HCT116 (cell line): ENCODE data around the gene GPSM3. TPM values are rescaled to one million over a fixed set of nuclear protein-coding genes. Genes with fewer than 3 reads are reported as not detected.

Experiments
- ATAC-seq: fragments of 200-7000 bp; cut with Tn5 transposase; 2 replicates; pipeline ENCODE4 v1.9.1; 2020; ENCODE audit warnings: mild to moderate bottlenecking, moderate library complexity
- BruUV-seq: library from RNA; stranded (reverse); fragments of 400-500 nt; replicated peaks from 2 replicates; lab custom pipeline; 2021; lab: Mats Ljungman, UMichigan
- CTCF ChIA-PET: fragments of 300-600 bp; sonication (Branson Sonifier 250); formaldehyde crosslinking; loops from one replicate; lab custom pipeline; 2021; ENCODE audit warnings: antibody characterized with exemption; lab: Charles Lee
- POLR2A ChIA-PET: fragments of 300-600, 350-600 bp; sonication (Branson Sonifier 250); formaldehyde crosslinking; loops from one replicate; lab custom pipeline; 2021; ENCODE audit warnings: antibody characterized with exemption; lab: Charles Lee
- RAD21 ChIA-PET, 2 experiments: fragments of 300-600 bp; sonication (Branson Sonifier 250); formaldehyde crosslinking; loops; one replicate each; lab custom pipeline; 2023; ENCODE audit warnings: low total read pairs in 2 of 2; ENCODE audit not compliant: uncharacterized antibody in 2 of 2, unreplicated experiment in 2 of 2, low non-redundant PET in 1 of 2; lab: Charles Lee
- DNase-seq: peaks from one replicate; pipeline ENCODE4 v3.0.0-alpha.2; 2010; ENCODE audit warnings: low read depth, low spot score
- H2AFZ ChIP-seq: fragments of 200-600 bp; shearing (Covaris generic), sonication (generic); 2 replicates; pipeline ENCODE4 v1.6.1; 2017; ENCODE audit warnings: low read depth, mixed run types, mixed read lengths, antibody characterized with exemption, low read length; ENCODE audit not compliant: poor library complexity, severe bottlenecking
- H3K27ac ChIP-seq: 2 replicates; pipeline ENCODE4 v1.5.1; 2012; ENCODE audit warnings: low read depth, low read length
- H3K27me3 ChIP-seq: fragments of 200-600 bp; sonication (generic); 2 replicates; pipeline ENCODE4 v1.6.1; 2016; ENCODE audit warnings: mixed run types, low read length, mixed read lengths; ENCODE audit not compliant: insufficient read depth
- H3K36me3 ChIP-seq, 2 experiments: fragments of 200-500 bp in 1 of 2; fragments of 200-600 bp in 1 of 2; sonication (Bioruptor generic) in 1 of 2; sonication (generic) in 1 of 2; 2 replicates each; pipeline versions ENCODE4 v1.5.1 to v1.6.1; 2014 to 2016; ENCODE audit warnings: low read length in 2 of 2, inconsistent platforms in 1 of 2, mixed read lengths in 1 of 2, mixed run types in 1 of 2; ENCODE audit not compliant: insufficient read depth in 2 of 2, control insufficient read depth in 1 of 2
- H3K4me1 ChIP-seq, 2 experiments: fragments of 200-600 bp in 1 of 2; sonication (generic) in 1 of 2; 2 replicates each; pipeline versions ENCODE4 v1.5.1 to v1.6.1; 2012 to 2017; ENCODE audit warnings: low read length in 2 of 2, inconsistent platforms in 1 of 2, mild to moderate bottlenecking in 1 of 2, mixed read lengths in 1 of 2, mixed run types in 1 of 2, moderate library complexity in 1 of 2; ENCODE audit not compliant: insufficient read depth in 2 of 2, control insufficient read depth in 1 of 2
- H3K4me2 ChIP-seq: fragments of 200-600 bp; sonication (generic); 2 replicates; pipeline ENCODE4 v1.6.1; 2017; ENCODE audit warnings: mixed run types, low read length, mixed read lengths
- H3K4me3 ChIP-seq, 2 experiments: fragments of 200-600 bp in 1 of 2; sonication (generic) in 1 of 2; replicated peaks in 1 of 2; 2 replicates each; pipeline ENCODE4 v1.5.1; 2011 to 2016; ENCODE audit warnings: low read length in 2 of 2, control low read depth in 1 of 2, low read depth in 1 of 2, mild to moderate bottlenecking in 1 of 2, mixed read lengths in 1 of 2, mixed run types in 1 of 2
- H3K79me2 ChIP-seq: fragments of 200-600 bp; sonication (generic); 2 replicates; pipeline ENCODE4 v1.6.1; 2017; ENCODE audit warnings: mild to moderate bottlenecking, mixed run types, low read length, moderate library complexity, mixed read lengths; ENCODE audit not compliant: insufficient read depth
- H3K9ac ChIP-seq: fragments of 200-600 bp; sonication (generic); 2 replicates; pipeline ENCODE4 v1.6.1; 2016; ENCODE audit warnings: low read length, mixed read lengths
- H3K9me2 ChIP-seq: fragments of 200-600 bp; sonication (generic), shearing (Covaris generic); 2 replicates; pipeline ENCODE4 v1.6.1; 2017; ENCODE audit warnings: mixed run types, mild to moderate bottlenecking, moderate library complexity; ENCODE audit not compliant: insufficient read depth
- H3K9me3 ChIP-seq, 2 experiments: fragments of 200-500 bp in 1 of 2; fragments of 200-600 bp in 1 of 2; sonication (Bioruptor generic) in 1 of 2; sonication (generic) in 1 of 2; 2 replicates each; pipeline ENCODE4 v1.6.1; 2014 to 2017; ENCODE audit warnings: low read length in 2 of 2, mixed read lengths in 2 of 2, inconsistent platforms in 1 of 2, low read depth in 1 of 2, mild to moderate bottlenecking in 1 of 2, mixed run types in 1 of 2, moderate library complexity in 1 of 2; ENCODE audit not compliant: control insufficient read depth in 1 of 2, insufficient read depth in 1 of 2
- H4K20me1 ChIP-seq: fragments of 200-600 bp; sonication (generic), shearing (Covaris generic); 2 replicates; pipeline ENCODE4 v1.6.1; 2017; ENCODE audit warnings: mixed run types, mild to moderate bottlenecking, moderate library complexity; ENCODE audit not compliant: insufficient read depth
- ATF3 ChIP-seq: IDR thresholded peaks from 2 replicates; pipeline ENCODE4 v1.6.1; 2012
- CBX3 ChIP-seq: IDR thresholded peaks from 2 replicates; pipeline ENCODE4 v1.6.1; 2012; ENCODE audit warnings: low read depth
- CEBPB ChIP-seq: IDR thresholded peaks from 2 replicates; pipeline ENCODE4 v1.6.1; 2012; ENCODE audit warnings: low read depth
- ELF1 ChIP-seq: IDR thresholded peaks from 2 replicates; pipeline ENCODE4 v1.6.1; 2012; ENCODE audit warnings: low read depth, borderline replicate concordance
- EZH2 ChIP-seq: fragments of 200-600 bp; sonication (generic); IDR thresholded peaks from 2 replicates; pipeline ENCODE4 v1.6.1; 2017; ENCODE audit warnings: antibody characterized with exemption, mixed run types
- EZH2phosphoT487 ChIP-seq: fragments of 200-600 bp; IDR thresholded peaks from 2 replicates; pipeline ENCODE4 v1.6.1; 2018; ENCODE audit warnings: antibody characterized with exemption, borderline replicate concordance
- POLR2A ChIP-seq: IDR thresholded peaks from 2 replicates; pipeline ENCODE4 v1.7.0; 2011; ENCODE audit warnings: borderline replicate concordance; ENCODE audit not compliant: insufficient read depth, insufficient read length; ENCODE audit errors: extremely low read depth
- POLR2AphosphoS5 ChIP-seq: IDR thresholded peaks from 2 replicates; pipeline ENCODE4 v1.6.1; 2011; ENCODE audit warnings: mild to moderate bottlenecking, low read depth, low read length, moderate library complexity
- REST ChIP-seq: IDR thresholded peaks from 2 replicates; pipeline ENCODE4 v1.6.1; 2012; ENCODE audit warnings: low read depth
- SP1 ChIP-seq: IDR thresholded peaks from 2 replicates; pipeline ENCODE4 v1.6.1; 2012; ENCODE audit warnings: low read depth
- YY1 ChIP-seq: IDR thresholded peaks from 2 replicates; pipeline ENCODE4 v1.6.1; 2011; ENCODE audit warnings: low read length, low read depth, moderate library complexity, mild to moderate bottlenecking; ENCODE audit not compliant: insufficient replicate concordance; ENCODE audit errors: extremely low read depth
- ZBTB33 ChIP-seq: IDR thresholded peaks from 2 replicates; pipeline ENCODE4 v1.6.1; 2011; ENCODE audit warnings: mild to moderate bottlenecking, low read length, moderate library complexity; ENCODE audit not compliant: insufficient replicate concordance; ENCODE audit errors: extremely low read depth
- ZFX ChIP-seq: fragments of 450-650 bp; IDR thresholded peaks from 2 replicates; pipeline ENCODE4 v1.6.1; 2017
- ZNF274 ChIP-seq: fragments of 200-500 bp; sonication (Bioruptor generic); IDR thresholded peaks from 2 replicates; pipeline ENCODE4 v1.6.1; 2014; ENCODE audit warnings: mild to moderate bottlenecking, low read depth, low read length, inconsistent platforms
- intact Hi-C: fragments of 100-400 bp; cut with micrococcal nuclease; formaldehyde crosslinking; loops from 2 replicates; pipeline ENCODE4 v1.10.0; 2022
- total RNA-seq: library from RNA; stranded (reverse); gene quantifications from one replicate; pipeline ENCODE4 v1.2.1, GENCODE V29; 2021; ENCODE audit not compliant: unreplicated experiment
- TF ChIP-seq, protein P1 (sequence below), 3 experiments: fragments of 200-600 bp in 1 of 3; sonication (generic) in 1 of 3; IDR thresholded peaks in 2 of 3; conservative IDR thresholded peaks in 1 of 3; 2 replicates each; pipeline ENCODE4 v1.5.1; 2012 to 2017; ENCODE audit warnings: low read depth in 2 of 3, low read length in 2 of 3, antibody characterized with exemption in 1 of 3, borderline replicate concordance in 1 of 3, control low read depth in 1 of 3, mild to moderate bottlenecking in 1 of 3, mixed read lengths in 1 of 3, mixed run types in 1 of 3, moderate library complexity in 1 of 3; ENCODE audit not compliant: insufficient read depth in 1 of 3
- TF ChIP-seq, protein P2 (sequence below): IDR thresholded peaks from 2 replicates; pipeline ENCODE4 v1.6.1; 2012

Gene GPSM3
- total RNA-seq, 1 experiment from 2014 or later, result 1.2 TPM

DNA sequence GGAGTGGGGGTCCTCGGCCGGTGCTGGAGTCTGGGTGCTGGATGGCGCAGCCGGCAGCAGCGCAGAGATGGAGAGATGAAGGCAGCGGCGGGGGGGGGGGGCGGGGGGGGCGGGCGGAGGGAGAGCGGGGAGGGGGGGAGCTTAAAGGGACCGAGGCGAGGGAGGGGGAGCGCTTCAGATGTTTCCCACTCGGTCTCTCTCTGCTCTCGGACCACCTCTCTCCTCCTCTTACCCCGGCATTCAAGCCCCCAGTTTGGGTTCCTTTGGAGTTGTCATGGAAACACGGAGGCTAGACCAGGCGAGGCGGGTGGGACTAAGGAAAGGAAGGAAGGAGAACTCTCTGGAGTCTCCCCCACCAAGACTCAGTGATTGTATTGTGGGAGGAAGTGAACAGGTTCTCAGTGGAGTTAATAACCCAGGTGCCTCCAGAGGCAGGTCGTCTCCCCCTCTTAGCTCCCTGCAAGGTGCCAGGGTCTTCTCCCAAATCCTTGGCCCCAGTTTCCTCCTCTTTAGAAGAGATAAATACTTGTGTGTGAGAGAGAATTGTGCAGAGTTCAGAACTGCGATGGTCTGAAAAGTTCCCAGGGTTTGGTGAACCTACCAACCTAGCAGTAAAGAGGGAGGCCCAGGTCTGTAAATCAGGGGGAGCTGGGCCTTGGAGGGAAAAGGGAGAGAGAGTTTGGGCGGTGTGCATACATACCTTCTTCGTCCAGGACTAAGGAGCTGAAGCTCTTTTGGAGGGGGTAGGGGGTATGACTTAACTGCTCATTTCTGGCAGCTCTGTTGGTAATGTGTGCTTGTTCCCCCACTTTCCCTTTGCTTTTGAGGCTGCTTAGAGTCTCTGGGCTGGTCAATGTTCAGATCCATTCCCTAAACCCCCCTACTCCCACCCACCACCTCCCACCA lies 40.3 kb downstream of the GPSM3 start, which contains the start of gene PRRT1:
Gene PRRT1 (minus strand): TSS at position 77 of the 906 bp plus-strand sequence. CDS start 112 bp downstream, outside the sequence.
- ChIA-PET CTCF (interaction anchor here (0.7 kb wide), 1 partner anchor 716 kb away, joined by 4 read pairs; no protein-coding TSS in a partner anchor), POLR2A (interaction anchor here (0.9 to 1.1 kb wide), 2 partner anchors 24 to 25 kb away, joined by 3 read pairs; partner anchors contain the start of gene ATF6B), RAD21 (no interaction called here)
- intact Hi-C loops, result no loop called here
- ATAC-seq, result no peak
- H3K27me3 ChIP-seq, result no peaks in the 10 kb centered on the region
- H3K9me3 ChIP-seq, result no peaks in the 10 kb centered on the region
- peak within 1 kb of the TSS; percentile 95 for H3K4me2 ChIP-seq
- H3K9ac ChIP-seq, result peak within 1 kb of the TSS; percentile 93
- no peaks in the 10 kb centered on the region for H3K9me2 ChIP-seq
- no peak within 1 kb of the TSS for H2AFZ ChIP-seq
- H3K4me3 ChIP-seq, result peak within 1 kb of the TSS; percentile 93 to 95
- no peaks in the 10 kb centered on the region for H4K20me1 ChIP-seq
- BruUV-seq, result no TSS peak
- DNase-seq, result no peak
- peaks cover 0 to 6% of the 10 kb centered on the region in 2 experiments; a peak in 1 of 4 replicates for H3K36me3 ChIP-seq
- H3K27ac ChIP-seq, result peak within 1 kb of the TSS; percentile 98
- H3K4me1 ChIP-seq, result peaks cover 12 to 25% of the 10 kb centered on the region in 2 experiments
- peaks cover 16% of the 10 kb centered on the region for H3K79me2 ChIP-seq
- TF ChIP-seq, protein P1, sequence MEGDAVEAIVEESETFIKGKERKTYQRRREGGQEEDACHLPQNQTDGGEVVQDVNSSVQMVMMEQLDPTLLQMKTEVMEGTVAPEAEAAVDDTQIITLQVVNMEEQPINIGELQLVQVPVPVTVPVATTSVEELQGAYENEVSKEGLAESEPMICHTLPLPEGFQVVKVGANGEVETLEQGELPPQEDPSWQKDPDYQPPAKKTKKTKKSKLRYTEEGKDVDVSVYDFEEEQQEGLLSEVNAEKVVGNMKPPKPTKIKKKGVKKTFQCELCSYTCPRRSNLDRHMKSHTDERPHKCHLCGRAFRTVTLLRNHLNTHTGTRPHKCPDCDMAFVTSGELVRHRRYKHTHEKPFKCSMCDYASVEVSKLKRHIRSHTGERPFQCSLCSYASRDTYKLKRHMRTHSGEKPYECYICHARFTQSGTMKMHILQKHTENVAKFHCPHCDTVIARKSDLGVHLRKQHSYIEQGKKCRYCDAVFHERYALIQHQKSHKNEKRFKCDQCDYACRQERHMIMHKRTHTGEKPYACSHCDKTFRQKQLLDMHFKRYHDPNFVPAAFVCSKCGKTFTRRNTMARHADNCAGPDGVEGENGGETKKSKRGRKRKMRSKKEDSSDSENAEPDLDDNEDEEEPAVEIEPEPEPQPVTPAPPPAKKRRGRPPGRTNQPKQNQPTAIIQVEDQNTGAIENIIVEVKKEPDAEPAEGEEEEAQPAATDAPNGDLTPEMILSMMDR (IDR thresholded peaks at IDR 0.05 in 2 of 3, conservative IDR thresholded peaks at IDR 0.05 in 1 of 3; ENCODE audit: borderline replicate concordance in 1 of 3, insufficient read depth in 1 of 3, low read depth in 2 of 3, low read length in 2 of 3), result no peak
- TF ChIP-seq CBX3 (no peak), ELF1 (no peak), ZFX (no peak), CEBPB (no peak), EZH2 (no peak), EZH2phosphoT487 (no peak), POLR2AphosphoS5 (no peak), ZBTB33 (no peak), POLR2A (no peak), SP1 (no peak), REST (no peak), YY1 (no peak), ZNF274 (no peak), ATF3 (no peak)
- TF ChIP-seq, protein P2, sequence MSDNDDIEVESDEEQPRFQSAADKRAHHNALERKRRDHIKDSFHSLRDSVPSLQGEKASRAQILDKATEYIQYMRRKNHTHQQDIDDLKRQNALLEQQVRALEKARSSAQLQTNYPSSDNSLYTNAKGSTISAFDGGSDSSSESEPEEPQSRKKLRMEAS, result no peak
